NCI-H748 (cell line): ENCODE results near the gene SORCS1.

ENCODE experiments used
- DNase-seq: peaks from one replicate; lab custom pipeline; 2025; ENCODE audit not compliant: unreplicated experiment; lab: John Stamatoyannopoulos, UW

Gene SORCS1

GRCh38 chr10:107118866-107119265 is 45.6 kb downstream of the SORCS1 start:
- DNase-seq: no peak

- DNase-seq: no peak
These were observed 60.4 kb downstream of the SORCS1 start for GRCh38 chr10:107104026-107104652.

GRCh38 chr10:107103174-107104025 is 61.1 kb downstream of the SORCS1 start:
- DNase-seq: peak; percentile 1

- DNase-seq: no peak
These were observed 66.2 kb downstream of the SORCS1 start for GRCh38 chr10:107098326-107098725.

- no peak for DNase-seq
These were observed 69.5 kb downstream of the SORCS1 start for GRCh38 chr10:107094824-107095522.

GRCh38 chr10:107092321-107092720 is 72.2 kb downstream of the SORCS1 start:
- DNase-seq: no peak

GRCh38 chr10:107091126-107091525 is 73.4 kb downstream of the SORCS1 start:
- DNase-seq: no peak

- DNase-seq: no peak
These were observed 78.6 kb downstream of the SORCS1 start for GRCh38 chr10:107085665-107086525.

- no peak for DNase-seq
These were observed 81.0 kb downstream of the SORCS1 start for GRCh38 chr10:107083388-107084009.

GRCh38 chr10:107081644-107082043 is 82.9 kb downstream of the SORCS1 start:
- no peak for DNase-seq

- no peak for DNase-seq
These were observed 89.4 kb downstream of the SORCS1 start for GRCh38 chr10:107075117-107075516.

GRCh38 chr10:107072786-107073185 is 91.7 kb downstream of the SORCS1 start:
- no peak for DNase-seq

- DNase-seq: no peak
These were observed 92.5 kb downstream of the SORCS1 start for GRCh38 chr10:107072028-107072427.

- DNase-seq: no peak
These were observed 93.2 kb downstream of the SORCS1 start for GRCh38 chr10:107071301-107071700.

- no peak for DNase-seq
These were observed 96.7 kb downstream of the SORCS1 start for GRCh38 chr10:107067843-107068242.

GRCh38 chr10:107064075-107064474 is 100.4 kb downstream of the SORCS1 start:
- DNase-seq: no peak

- no peak for DNase-seq
These were observed 104.6 kb downstream of the SORCS1 start for GRCh38 chr10:107059872-107060271.

GRCh38 chr10:107059068-107059804 is 105.3 kb downstream of the SORCS1 start:
- no peak for DNase-seq

GRCh38 chr10:107058331-107058730 is 106.2 kb downstream of the SORCS1 start:
- DNase-seq: no peak

GRCh38 chr10:107056182-107056581 is 108.3 kb downstream of the SORCS1 start:
- no peak for DNase-seq
